Activated CD8-positive, alpha-beta memory T cell treated with anti-CD3 and anti-CD28 coated beads for 24 hours (primary cell): ENCODE data around the gene STRN.
"Not testable (repeated sequence)": the region's sequence is repeated elsewhere in the genome, so short reads cannot be mapped to it uniquely, and the experiment has no call there.

ENCODE experiments used
- DNase-seq: peaks from one replicate; pipeline ENCODE4 v3.0.0-alpha.2; 2020

STRN gene

GRCh38 chr2:36824683-36825082, 141.7 kb downstream of the STRN start:
- DNase-seq = not testable (repeated sequence)

DNA sequence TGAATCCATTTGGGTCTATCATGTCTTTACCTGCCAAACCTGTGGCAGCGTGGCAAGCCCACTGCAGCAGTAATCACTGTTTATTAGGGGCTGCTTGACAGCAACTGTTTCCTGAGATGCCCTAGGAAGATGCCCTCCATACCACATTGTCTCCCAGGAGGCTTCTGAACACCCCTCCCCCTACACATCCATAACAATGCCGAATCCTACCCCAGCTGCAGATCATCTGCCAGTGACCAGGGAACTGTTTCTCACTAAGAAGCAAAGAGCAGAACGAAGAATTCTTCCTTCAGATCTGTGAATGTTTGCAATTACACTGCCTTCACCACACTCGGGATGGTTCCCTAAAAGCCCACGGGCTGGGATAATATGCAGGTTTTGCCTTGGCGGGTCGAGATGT, 142.1 kb downstream of the STRN start:
- DNase-seq = no peak

- no peak for DNase-seq
Observed at GRCh38 chr2:36823862-36824261, 142.5 kb downstream of the STRN start.

GRCh38 chr2:36820942-36821605, 145.3 kb downstream of the STRN start:
- DNase-seq = no peak

- DNase-seq = no peak
Observed at GRCh38 chr2:36819095-36819711, 147.1 kb downstream of the STRN start.

GRCh38 chr2:36818542-36818941, 147.8 kb downstream of the STRN start:
- DNase-seq = no peak

GRCh38 chr2:36812196-36812595, 154.1 kb downstream of the STRN start:
- no peak for DNase-seq

DNA sequence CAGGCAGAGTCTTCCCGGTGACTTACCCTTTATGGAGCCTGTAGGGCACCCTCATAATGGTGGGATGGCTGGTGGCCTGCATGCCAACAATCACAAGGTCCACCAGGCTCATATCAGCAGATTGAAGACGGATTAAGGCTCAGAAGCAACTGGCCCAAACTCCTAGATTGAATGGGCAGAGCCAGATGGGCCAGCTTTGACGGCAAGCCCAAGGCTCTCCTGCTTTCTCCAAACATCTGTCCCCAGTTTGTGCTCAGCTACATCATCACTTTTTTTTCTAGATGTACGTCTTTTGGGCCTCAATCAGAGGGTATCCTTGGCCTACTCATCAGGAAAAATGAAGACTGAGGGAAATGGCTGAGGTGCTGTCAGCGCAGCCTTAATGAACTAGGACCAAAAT, 155.3 kb downstream of the STRN start:
- no peak for DNase-seq

- no peak for DNase-seq
Observed at GRCh38 chr2:36809069-36809445, 157.3 kb downstream of the STRN start.

GRCh38 chr2:36808386-36809068, 157.8 kb downstream of the STRN start:
- no peak for DNase-seq

DNA sequence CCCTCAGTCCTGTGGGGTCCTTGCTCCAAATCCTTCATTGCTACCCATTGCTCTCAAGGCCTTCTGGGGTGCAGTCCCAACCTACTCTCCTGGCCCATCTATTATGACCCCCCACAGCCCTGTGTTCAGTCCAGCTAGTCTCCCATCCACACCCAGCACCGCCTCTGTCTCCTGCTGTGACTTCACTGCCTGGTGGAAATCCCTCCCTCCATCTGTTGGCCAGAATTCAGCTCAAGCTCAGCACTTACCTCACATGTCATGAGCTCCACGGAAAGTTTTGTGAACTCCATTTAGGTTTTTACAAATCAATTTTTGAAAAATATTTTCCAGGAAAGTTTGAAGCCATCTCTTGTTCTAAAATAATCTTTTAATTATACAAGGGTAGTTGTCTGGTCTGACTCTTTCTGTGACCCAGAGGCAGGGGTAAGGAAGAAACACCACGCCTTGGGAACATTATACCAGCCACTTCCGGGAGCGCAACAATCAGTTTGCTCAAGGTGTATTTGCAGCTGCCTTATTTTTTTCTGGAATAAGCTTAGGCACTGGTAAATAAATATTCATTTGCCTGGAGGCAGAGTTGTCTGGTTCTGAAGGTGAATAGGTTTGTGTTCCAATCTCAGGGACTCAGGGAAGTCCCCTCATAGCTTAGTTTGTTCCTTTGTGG, 159.0 kb downstream of the STRN start:
- DNase-seq = no peak

- no peak for DNase-seq
Observed at GRCh38 chr2:36805635-36806224, 160.6 kb downstream of the STRN start.

GRCh38 chr2:36802952-36803351, 163.4 kb downstream of the STRN start:
- DNase-seq = no peak

DNA sequence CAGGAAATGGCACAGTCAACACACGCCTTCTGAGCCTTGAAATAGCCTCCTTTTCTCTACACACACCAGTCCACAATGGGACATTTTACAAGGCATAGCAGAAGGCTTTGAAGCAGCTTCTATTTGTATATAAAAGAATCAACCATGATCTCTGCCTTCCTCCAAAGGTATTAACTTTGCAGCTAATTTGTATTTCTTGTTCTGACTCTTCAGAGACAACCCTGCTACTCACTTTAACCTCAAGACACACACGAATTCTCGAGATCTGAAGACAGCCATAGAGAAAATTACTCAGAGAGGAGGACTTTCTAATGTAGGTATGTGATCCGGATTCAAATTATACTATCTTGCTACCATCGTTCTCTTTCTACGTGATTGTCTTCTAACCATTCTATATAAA, 165.2 kb downstream of the STRN start:
- DNase-seq = no peak

DNA sequence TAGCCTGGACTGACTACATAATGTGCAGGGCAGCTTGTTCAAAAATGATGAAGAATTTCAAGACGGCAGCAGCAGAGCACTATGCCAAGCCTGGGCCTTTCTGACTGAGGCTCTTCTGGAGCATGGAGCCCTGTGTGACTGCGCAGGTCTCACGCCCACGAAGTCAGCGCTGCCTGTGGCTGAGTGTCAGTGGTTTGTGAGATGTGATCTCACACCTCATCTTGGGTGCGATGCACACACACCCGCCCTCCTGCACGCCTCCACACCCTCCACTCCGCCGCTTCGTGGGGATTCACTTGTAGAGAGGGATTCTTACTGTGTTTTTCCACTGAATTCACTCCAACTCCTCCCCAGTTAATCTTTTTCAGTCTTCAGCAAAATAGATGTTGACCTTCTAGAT, 166.0 kb downstream of the STRN start:
- peak; percentile 70 for DNase-seq

- DNase-seq = no peak
Observed at GRCh38 chr2:36798724-36799123, 167.6 kb downstream of the STRN start.

DNA sequence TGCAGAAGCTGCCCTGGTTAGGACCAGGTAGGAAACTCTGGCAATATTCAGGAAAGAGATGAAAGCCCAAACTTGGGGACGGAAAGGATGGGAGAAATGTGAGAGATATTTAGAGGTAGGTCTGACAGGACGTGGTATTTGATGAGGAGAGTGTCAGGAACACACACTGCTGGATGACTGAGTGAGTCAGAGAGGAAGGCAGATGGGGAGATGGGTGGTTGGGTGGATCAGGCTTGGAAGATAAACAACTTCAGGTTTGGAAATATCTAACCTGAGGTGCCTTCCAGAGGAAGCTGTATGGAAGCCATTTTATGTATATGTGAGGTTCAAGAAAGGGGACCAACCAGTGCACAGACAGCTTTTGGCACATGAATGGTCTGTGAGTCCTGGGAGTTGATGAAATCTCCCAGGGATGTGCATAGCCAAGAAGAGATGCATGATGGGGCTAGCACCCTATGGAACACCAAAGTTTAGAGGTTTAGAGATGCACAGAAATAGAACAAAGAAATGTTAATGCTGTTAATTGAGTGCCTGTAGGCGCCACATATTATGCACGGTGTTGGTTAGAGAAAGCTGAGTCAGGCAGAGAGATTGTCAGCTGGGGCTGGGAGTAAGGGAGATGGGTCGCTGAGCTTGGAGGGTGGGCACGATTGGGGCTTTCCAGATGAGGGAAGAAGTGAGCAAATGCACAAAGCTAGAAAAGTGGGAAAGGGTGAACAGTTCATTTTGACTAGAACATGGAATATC, 168.8 kb downstream of the STRN start:
- DNase-seq = no peak
